D341Med (cell line): ENCODE results near the gene MAN2C1.
A peak's percentile ranks its signal among the peaks of the same experiment; 100 is the strongest.
"Not testable (repeated sequence)": the region's sequence is repeated elsewhere in the genome, so short reads cannot be mapped to it uniquely, and the experiment has no call there.

Source experiments
- DNase-seq: peaks from one replicate; pipeline ENCODE4 v3.0.0; 2012; ENCODE audit warnings: low spot score

MAN2C1 gene

DNA sequence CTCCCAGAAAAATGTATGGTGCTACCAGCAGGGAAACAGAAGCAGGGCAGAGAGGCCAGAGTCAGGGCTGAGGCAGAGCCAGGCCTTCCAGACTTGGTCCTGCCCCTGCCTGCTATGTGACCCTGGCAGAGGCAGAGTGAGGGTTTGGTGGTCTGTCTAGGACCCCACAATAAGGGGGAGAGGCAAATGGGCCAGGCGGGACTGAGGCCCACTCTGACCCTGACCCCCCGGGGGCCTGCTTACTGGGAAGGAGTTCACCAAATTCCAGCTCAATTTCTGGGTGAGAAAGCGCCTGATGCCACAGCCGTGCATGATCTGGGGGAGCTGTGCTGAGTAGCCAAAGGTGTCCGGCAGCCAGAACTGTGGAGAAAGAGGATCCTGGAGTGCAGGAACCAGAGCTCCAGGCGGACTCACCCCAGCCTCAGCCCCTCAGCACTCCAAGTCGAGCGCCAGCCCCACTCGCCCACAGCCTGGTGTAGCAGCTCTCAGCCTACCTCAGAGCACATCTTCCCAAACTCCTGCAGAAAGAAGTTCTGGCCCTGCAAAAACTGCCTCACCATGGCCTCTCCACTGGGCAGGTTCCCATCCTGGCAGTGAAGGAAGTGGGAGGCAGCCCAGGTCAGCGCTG, 6.9 kb downstream of the MAN2C1 start:
- DNase-seq = no peak

DNA sequence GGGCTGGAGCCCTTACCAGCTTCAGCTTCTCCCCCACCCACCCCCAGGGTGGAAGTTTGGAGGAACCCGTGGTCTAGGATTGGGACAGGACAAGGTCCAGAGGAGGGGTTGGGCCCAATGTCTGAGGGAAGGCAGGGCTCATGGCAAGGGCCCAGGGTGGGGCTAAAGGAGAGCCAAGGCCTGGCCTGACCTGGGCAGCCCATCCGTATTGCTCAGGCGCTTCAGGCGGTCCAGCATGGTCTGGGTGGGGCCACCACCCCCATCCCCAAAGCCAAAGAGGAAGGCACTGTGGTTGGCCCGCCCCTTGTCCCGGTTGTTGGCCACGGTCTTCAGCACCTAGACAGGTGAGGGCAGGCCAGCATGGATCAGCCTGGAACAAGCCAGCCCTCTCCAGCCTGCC, 7.6 kb downstream of the MAN2C1 start:
- DNase-seq = no peak

DNA sequence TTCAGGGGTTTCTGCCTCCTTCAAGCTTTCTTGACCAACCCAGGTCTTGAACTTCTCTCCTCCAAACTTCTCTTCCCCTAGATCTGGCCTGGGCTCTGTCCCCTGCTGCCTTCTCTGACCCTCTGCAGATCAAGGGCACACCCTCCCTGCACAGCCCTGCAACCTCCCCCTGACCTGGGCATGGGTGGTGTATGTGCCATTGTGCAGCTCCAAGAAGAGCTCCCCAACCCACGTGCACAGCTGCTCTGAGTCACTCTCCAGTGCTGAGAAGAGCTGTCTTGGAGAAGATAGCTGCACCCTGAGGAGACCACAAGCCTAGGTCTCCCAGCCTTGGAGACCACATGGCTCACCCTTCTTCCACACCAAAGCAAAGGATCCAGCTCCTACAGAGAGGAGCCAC, 8.0 kb downstream of the MAN2C1 start:
- no peak for DNase-seq

DNA sequence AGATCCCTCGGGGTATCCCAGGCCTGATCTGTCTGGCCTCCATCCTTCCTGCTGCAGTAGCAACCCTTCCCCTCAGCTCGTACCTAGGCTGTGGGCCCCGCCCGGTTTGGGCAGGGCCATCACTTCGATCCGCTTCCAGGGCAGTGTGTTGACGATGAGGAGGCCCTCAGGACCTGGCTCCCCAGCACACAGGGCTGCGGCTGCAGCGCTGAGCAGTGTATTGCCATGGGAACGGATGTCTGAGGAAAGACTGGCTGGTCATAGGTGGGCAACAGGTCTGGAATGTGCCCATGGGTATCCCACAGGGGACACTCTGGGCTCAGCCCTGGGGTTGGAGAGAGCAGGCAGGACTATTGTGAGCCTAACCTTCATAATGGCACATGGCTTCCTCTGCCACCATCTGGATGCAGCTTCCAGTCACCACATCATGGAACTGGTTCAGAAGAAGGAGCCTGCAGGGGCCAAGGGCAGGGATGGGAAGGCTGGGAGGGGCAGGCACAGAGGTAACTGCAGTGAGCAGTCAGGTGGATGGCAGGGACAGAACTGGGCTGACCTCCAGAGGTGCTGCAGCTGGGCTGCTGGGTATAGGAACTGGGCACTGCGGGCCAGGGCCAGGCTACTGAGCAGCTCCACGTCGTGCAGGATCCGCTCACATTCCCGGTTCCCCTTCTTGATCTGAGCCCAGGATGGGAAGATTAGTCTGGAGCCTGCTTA, 8.7 kb downstream of the MAN2C1 start:
- no peak for DNase-seq

DNA sequence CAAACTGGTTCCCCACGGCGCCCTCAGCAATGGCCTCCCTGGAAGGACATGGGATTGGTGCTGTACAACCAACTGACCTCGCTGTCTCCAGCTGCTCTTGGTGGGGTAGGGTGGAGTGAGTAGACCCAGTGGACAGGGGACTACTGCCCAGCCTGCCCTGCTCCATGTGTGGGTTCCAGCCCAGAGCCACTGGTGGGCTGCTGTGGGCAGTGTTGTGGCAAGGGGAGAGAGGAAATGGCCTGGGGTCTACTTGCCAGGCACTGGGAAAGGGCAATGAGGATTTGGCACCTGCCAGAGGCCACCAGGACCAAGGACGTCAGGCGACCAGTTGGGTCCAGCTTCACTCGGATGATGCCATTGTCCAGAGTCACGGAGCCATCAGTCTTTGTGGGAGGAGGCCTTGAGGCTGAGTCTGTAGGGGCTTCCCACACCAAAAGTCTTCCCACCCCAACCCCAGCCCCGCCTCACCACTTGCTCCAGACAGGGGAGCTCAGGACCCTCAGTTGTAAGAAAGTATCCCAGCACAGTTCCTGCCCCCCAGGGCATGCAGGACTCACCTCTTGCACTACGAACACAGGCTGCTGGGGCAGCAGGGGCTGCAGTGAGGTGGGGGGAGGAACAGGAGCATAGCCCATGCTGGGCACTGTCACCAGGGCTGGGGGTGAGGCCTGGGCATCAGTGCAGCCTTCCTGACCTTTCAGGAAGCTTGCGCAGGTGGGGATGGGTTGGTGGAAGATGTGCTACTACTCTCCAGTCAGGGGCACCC, 9.5 kb downstream of the MAN2C1 start:
- DNase-seq = no peak

DNA sequence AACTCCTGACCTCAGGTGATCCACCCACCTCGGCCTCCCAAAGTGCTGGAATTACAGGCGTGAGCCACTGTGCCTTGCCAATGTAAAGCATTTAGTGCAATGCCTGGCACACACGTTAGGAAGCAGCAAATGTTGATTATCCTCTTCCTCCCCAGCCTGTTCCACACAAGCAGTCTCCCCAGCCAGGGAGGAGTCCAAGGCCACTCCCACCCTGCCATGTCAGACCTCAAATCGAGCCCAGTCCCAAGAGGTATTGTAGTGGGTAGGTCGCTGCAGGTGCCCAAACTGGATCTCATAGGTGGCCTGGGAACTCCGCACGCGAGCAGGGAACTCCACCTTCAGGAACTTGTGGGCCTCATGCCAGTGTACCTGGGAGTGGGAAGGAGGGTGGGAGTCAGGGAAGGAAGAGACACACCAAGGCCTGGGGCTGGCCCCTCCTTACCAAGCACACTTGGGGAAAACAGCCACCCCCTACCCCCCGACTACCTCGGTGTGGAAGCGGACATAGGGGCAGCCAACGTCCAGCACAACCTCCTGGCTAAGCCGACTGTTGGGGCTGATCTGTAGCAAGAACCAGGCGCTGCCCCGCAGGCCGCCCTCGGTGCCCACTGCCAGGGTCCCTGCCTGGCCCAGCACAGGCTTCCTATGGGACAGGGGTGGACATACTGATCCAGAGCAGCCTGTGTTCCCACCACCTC, 10.3 kb downstream of the MAN2C1 start:
- no peak for DNase-seq

DNA sequence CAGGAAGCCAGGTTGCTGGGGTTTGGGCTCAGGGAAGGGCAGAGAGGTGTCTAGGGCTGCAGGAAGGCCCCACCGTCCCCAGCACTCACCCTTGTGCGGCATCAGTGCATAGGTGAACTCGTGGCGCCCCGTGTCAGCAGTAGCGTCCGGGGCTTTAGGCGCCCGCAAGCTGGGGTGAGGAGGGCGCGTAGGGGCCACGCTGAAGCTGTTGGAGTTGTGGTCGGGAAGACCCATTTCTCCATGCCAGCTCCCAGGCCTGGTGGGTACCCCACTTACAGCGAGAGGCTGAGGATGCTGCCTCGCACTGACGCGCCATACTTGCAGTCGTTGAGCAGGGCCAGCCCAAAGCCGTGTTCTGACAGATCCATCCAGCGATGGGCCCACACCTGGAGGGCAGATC, 11.9 kb downstream of the MAN2C1 start:
- DNase-seq = no peak

DNA sequence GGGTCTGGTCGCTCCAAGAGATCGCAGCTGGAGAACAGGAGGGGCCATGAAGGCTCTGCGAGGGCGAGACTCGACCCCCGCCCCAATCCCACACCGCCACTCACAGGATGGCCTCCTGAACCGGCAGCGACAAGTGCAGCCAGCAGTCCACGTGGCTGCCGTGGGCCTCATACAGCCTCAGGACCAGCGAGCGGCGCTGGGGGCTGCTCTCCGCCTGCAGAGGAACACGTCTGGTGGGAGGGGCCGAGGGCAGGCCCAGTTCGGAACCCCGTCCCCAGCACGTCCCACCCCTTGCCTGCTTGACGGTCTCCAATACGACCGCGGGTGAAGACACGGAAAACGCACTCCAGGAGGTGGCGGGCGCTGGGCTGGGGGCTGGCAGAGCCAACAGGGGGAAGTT, 12.4 kb downstream of the MAN2C1 start:
- peak; percentile 33 for DNase-seq

DNA sequence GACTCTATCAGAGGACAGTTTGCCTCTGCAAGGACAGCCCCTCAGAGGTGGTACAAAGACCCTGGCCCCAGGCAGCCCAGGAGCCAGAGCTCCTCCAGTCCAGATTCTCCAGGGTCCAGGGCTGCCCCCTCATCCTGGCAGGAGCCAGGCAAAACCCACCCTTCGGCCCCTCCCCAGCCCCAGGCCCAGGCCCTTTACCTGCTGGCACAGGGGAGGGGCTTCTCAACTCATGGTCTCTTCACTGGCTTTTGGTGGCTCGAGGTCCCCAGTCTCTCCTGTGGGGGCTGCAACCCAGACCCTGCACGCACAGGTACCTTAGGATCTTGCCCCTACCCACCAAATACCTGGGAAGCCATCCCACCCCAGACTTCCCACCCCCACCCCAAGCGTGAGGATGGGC, 13.0 kb downstream of the MAN2C1 start:
- DNase-seq = no peak

DNA sequence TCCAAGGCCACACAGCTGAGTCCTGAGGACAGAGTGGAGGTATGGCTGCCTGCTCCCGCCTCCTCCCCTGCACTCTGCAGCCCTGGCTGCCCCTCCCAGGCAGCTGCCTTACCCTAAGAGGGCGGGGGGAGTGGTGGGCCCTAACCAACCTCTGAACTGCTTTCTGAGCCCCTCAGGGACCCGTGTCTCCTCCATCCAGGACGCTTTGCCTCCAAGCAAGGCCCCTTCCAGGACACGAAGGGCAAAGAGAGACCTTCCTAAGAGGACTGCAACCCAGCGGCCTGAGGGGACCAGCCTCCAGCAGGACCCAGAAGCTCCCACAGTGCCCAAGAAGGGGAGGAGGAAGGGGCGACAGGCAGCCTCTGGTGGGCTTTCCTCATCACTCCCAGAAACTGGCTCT, 14.0 kb downstream of the MAN2C1 start:
- DNase-seq = no peak

DNA sequence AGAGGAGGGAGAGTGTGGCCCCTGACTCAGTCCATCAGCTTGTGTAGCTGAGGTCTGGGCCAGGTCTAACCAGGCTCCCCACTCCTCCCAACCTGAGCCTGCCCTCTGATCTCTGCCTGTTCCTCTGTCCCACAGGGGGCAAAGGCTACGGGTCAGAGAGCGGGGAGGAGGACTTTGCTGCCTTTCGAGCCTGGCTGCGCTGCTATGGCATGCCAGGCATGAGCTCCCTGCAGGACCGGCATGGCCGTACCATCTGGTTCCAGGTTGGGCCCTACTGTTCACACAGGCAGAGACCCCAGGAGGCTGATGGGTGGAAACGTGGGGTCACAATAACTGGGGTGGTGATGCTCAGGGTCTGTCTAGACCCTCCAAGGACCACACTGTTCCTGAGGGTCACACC, 14.8 kb downstream of the MAN2C1 start:
- DNase-seq = no peak

DNA sequence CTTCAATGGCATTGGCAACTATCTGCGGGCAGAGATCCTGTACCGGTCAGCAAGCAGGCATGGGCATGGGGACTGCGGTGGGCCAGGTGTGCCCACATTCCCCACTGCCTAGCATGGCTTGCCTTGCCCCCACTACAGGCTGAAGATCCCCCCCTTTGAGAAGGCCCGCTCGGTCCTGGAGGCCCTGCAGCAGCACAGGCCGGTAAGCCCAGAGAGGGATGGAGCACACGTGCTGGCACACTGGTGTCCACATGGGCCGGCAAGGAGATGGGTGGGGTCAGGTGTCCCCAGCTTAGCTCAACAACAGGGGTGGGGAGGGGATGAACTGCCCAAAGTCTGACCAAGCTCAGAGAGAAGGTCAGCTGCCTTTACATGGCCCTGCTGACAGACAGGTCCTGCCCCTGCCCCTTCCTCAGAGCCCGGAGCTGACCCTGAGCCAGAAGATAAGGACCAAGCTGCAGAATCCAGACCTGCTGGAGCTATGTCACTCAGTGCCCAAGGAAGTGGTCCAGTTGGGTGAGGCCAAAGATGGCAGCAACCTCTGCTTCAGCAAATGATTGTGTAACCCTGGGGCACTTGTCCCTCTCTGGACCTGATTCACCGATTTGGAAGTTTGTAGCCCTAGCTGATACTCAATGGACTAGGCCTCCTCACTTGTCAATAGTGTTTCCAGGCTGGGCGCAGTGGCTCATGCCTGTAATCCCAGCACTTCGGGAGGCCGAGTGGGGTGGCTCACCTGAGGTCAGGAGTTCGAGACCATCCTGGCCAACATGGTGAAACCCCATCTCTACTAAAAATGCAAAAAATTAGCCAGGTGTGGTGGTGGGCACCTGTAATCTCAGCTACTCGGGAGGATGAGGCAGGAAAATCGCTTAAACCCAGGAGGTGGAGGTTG, 16.0 kb downstream of the MAN2C1 start:
- peak; percentile 23 for DNase-seq

DNA sequence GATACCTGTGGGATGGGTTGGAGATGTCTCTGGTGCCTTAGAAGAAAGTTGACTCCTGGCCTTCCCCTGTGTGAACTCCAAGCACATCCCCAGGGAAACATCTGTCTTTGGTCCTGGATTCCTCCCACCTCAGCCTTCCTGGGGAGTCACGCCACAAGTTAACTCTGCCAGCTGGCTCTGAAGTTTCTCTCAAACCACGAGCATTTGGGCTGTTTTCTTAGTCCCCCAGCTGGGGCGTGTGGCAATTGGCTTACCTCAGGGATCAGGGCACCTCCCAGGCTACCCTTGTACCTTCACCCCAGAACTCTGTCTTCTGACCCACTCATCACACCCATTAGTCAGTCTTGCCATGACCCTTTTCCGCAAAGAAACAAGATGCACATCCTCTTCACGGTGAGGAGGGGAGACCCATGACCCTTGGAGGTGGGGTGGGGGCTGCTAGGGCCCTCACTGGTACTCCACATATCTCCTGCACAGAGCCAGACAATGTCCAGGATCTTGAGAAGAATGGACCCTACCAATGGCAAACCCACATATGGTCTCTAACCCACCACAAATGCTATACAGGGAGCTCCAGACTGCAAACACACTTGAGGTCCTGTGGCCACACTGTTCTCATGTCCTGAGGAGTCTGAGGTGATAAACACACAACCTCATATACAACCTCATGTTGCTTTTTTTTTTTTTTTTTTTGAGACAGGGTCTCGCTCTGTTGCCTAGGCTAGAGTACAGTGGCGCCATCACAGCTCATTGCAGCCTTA, 17.6 kb downstream of the MAN2C1 start:
- peak; percentile 13 for DNase-seq

DNA sequence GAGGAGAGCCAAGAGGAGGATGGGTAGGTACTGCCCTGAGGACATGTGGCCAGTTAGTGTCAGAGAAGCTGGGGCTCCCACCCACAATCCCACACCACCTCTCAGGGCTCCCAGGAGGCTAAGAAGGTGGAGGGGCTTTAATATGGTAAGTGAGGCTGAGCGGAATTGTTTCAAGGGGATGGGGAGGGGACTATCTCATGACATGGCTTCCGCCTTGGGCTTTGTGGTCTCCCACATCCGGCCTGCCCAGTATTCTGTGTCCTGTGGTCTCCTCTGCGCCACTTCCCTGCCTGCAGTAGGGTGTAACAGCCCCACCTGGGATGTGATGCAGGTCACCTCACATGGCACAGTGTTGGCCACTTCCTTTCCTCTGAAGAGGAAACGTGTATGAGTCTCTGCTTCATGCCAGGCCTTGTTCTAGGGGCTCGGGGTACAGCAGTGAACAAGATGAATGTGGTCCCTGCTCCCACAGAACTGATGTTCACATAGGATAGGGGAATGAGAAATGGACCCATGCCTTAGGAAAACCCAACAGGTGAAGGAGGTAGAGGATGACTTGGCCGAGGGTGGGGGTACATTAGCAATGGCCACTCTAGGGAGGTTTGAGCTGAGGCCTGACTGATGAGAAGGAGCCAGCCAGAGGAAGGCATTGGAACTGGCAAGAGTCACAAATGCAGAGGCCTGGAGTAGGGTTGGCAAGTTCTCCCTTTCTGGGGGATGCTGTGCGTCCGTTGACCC, 18.4 kb downstream of the MAN2C1 start:
- peak; percentile 15 for DNase-seq

DNA sequence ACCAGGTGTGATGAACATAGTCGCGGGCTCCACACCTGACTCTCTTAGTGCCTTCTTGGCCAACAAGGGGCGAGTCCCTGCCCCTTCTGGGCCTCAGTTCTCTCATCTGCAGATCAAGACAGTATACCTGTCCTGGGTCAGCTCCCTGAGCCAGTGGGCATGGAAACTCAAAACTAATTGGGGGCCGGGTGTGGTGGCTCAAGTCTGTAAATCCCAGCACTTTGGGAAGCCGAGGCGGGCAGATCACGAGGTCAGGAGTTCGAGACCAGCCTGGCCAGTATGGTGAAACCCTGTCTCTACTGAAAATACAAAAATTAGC, 19.1 kb downstream of the MAN2C1 start:
- DNase-seq = not testable (repeated sequence)

DNA sequence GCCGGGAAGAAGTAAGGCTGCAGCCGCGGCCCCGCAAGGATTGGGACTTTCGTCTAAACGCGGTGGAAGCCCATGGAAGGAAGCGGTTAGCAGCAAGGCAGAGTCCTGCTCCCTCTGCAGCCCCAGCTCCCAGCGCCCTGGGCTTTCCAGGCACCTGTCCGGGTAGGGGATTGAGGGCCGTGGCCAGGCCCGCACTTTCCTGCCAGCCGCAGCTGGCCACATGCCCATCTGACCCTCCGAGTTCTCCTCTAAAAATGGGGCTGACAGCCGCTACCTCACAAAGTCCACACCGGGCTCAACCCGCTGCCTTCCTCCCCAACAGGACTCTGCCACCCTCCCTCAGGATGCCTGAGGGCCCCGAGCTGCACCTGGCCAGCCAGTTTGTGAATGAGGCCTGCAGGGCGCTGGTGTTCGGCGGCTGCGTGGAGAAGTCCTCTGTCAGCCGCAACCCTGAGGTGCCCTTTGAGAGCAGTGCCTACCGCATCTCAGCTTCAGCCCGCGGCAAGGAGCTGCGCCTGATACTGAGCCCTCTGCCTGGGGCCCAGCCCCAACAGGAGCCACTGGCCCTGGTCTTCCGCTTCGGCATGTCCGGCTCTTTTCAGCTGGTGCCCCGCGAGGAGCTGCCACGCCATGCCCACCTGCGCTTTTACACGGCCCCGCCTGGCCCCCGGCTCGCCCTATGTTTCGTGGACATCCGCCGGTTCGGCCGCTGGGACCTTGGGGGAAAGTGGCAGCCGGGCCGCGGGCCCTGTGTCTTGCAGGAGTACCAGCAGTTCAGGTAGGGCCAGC, 19.7 kb downstream of the MAN2C1 start:
- peak; percentile 55 for DNase-seq

DNA sequence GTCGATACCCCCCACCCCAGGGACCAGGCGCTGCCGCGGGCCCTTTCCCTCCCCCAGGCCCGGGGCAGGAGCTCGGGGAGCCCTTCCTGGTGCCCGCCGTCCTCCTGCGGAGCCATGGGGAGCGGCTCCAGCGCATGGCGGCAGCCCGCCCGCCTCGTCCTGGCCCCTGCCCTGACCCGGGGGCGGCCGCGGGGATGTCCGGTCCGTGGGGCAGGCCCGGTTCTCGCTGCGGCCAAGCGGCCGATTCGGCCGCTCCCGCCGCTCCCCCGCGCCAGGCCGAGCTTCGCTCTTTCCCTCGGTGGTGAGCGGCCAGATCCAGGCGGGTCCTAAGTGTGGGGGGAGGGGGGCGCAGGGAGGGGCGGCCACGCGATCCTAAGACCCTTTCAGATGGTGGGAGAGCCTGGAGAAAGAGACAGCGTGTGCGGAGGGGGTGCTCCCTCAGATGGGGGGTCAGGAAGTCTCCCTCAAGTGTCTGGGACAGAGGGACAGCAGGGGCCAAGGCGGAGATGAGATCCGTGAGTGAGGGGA, 20.3 kb downstream of the MAN2C1 start:
- DNase-seq = peak; percentile 71

DNA sequence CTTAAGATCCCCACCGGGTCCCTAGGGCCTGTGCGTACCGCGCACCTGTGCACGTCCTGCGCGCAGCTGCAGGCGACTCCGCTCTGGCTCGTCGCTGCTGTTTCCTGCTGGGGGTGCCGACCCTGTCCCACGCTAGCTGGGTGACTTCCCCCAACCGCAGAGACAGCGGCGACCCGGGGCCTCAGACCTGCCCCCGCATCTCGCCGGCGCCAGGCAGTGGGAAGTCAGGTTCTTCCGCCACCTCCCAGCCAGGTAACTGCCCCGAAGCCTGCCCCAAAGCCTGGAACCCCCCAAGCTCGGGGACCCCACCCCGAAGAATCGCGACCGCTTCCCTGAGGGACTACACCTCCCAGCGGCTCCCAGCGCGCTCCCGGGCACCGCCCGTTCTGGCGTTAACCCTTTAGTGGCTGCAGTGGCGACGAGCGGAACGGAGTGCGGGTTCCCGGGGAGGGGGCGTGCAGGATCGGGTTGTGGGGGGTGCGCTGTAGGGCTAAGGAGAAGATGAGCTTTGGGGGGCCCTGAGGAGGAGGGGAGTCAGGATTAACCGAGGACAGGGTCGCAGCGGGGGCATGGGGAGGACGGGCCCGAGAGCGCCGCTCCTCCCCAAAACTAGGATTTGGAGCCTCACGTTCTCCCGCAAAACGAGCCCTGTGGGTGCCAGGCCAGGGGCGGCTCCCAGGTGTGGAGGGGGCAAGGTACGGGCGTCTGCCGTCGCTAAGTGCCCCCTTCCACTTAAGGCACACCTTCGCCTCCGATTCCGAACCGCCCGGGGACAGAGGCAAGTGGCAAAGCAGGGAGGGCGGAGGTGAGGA, 21.0 kb downstream of the MAN2C1 start:
- DNase-seq = peak; percentile 80
